A549 (cell line): Measurements from ENCODE around the gene WIZ. TPM values are rescaled to one million over a fixed set of nuclear protein-coding genes. Genes with fewer than 3 reads are reported as not detected.

Source experiments
- ATAC-seq, 2 experiments: fragments of 200-7000 bp in 1 of 2; fragments of >200 bp in 1 of 2; cut with Nextera tagmentation in 1 of 2; cut with Tn5 transposase in 1 of 2; 3 replicates each; pipeline versions ENCODE4 v1.8.0 to v1.9.1; 2018 to 2020; ENCODE audit warnings: mild to moderate bottlenecking in 1 of 2, moderate library complexity in 1 of 2
- CTCF ChIA-PET: fragments of 300-600 bp; sonication (Branson Sonifier 250); formaldehyde crosslinking; extraction: SDS; loops from one replicate; lab custom pipeline; 2021; ENCODE audit warnings: antibody characterized with exemption, inconsistent platforms; lab: Yijun Ruan, JAX
- POLR2A ChIA-PET: fragments of 350-600 bp; formaldehyde crosslinking; extraction: SDS; loops from one replicate; lab custom pipeline; 2021; ENCODE audit warnings: antibody characterized with exemption, inconsistent platforms; lab: Yijun Ruan, JAX
- DNase-seq, 2 experiments: peaks; one replicate each; pipeline versions ENCODE4 v3.0.0 to v3.0.0-alpha.2; 2011 to 2016; ENCODE audit warnings: low read depth in 1 of 2, low spot score in 1 of 2
- FAIRE-seq: peaks from 2 replicates; lab custom pipeline; 2011; peaks lifted over from hg19 to GRCh38; lab: Jason Lieb, UNC
- H3K27ac ChIP-seq, 2 experiments: fragments of >200 bp; sonication (Bioruptor Twin); formaldehyde crosslinking; 3 replicates each; pipeline ENCODE4 v1.5.1; 2016 to 2017
- H3K4me1 ChIP-seq: fragments of >200 bp; sonication (Bioruptor Twin); formaldehyde crosslinking; 3 replicates; pipeline ENCODE4 v1.6.1; 2016
- H3K4me2 ChIP-seq: fragments of >200 bp; sonication (Bioruptor Twin); formaldehyde crosslinking; 3 replicates; pipeline ENCODE4 v1.6.1; 2016
- H3K4me3 ChIP-seq: fragments of >200 bp; sonication (Bioruptor Twin); formaldehyde crosslinking; 3 replicates; pipeline ENCODE4 v1.5.1; 2016
- H3K9me3 ChIP-seq: fragments of >200 bp; sonication (Bioruptor Twin); formaldehyde crosslinking; 3 replicates; pipeline ENCODE4 v1.6.1; 2016
- BHLHE40 ChIP-seq: IDR thresholded peaks from 2 replicates; pipeline ENCODE4 v1.6.1; 2012; ENCODE audit warnings: low read depth, low read length, inconsistent platforms
- CBX2 ChIP-seq: fragments of 200-600 bp; sonication (generic); IDR thresholded peaks from 2 replicates; pipeline ENCODE4 v1.6.1; 2016; ENCODE audit warnings: low read depth, mild to moderate bottlenecking, borderline replicate concordance
- CBX8 ChIP-seq: fragments of 200-600 bp; sonication (generic); IDR thresholded peaks from 2 replicates; pipeline ENCODE4 v1.6.1; 2016
- CEBPB ChIP-seq, 2 experiments: fragments of >200 bp in 1 of 2; sonication (Bioruptor Twin) in 1 of 2; formaldehyde crosslinking in 1 of 2; IDR thresholded peaks; 2 replicates each; pipeline ENCODE4 v1.6.1; 2012 to 2016
- EHF ChIP-seq: fragments of 250-450 bp; sonication (Bioruptor Pico); IDR thresholded peaks from 2 replicates; pipeline ENCODE4 v1.5.0; 2020; ENCODE audit warnings: mild to moderate bottlenecking
- FOSL2 ChIP-seq, 2 experiments: fragments of 450-650 bp in 1 of 2; fragments of >200 bp in 1 of 2; sonication (Bioruptor Twin) in 1 of 2; formaldehyde crosslinking; IDR thresholded peaks; 2 replicates each; pipeline versions ENCODE4 v1.5.0 to v1.6.1; 2016 to 2020; ENCODE audit warnings: mild to moderate bottlenecking in 1 of 2, moderate library complexity in 1 of 2
- GATA3 ChIP-seq: IDR thresholded peaks from 2 replicates; pipeline ENCODE4 v1.6.1; 2012; ENCODE audit warnings: borderline replicate concordance
- HDAC2 ChIP-seq: fragments of 200-600 bp; sonication (generic); IDR thresholded peaks from 2 replicates; pipeline ENCODE4 v1.6.1; 2016
- HOXA7 ChIP-seq: fragments of 250-450 bp; sonication (Bioruptor Pico); IDR thresholded peaks from 2 replicates; pipeline ENCODE4 v1.5.0; 2020; ENCODE audit warnings: mild to moderate bottlenecking, moderate library complexity
- HOXB5 ChIP-seq: fragments of 250-450 bp; sonication (Bioruptor Pico); IDR thresholded peaks from 2 replicates; pipeline ENCODE4 v1.5.0; 2020; ENCODE audit warnings: mild to moderate bottlenecking, moderate library complexity
- JUNB ChIP-seq: fragments of >200 bp; sonication (Bioruptor Twin); formaldehyde crosslinking; IDR thresholded peaks from 2 replicates; pipeline ENCODE4 v1.6.1; 2016
- KDM5A ChIP-seq: fragments of 200-600 bp; sonication (generic); IDR thresholded peaks from 2 replicates; pipeline ENCODE4 v1.6.1; 2016; ENCODE audit warnings: antibody characterized with exemption, mild to moderate bottlenecking
- MAZ ChIP-seq: fragments of 150-350 bp; IDR thresholded peaks from 2 replicates; pipeline ENCODE4 v1.6.1; 2014; ENCODE audit warnings: antibody characterized with exemption, low read depth, low read length, borderline replicate concordance
- MYC ChIP-seq: IDR thresholded peaks from 2 replicates; pipeline ENCODE4 v1.6.1; 2012; ENCODE audit warnings: mild to moderate bottlenecking, inconsistent platforms, low read length, improper control_type of control experiment, borderline replicate concordance
- NFE2L2 ChIP-seq: fragments of 150-350 bp; conservative IDR thresholded peaks from 2 replicates; pipeline ENCODE4 v1.6.1; 2014; ENCODE audit warnings: low read length
- NR3C1 ChIP-seq: fragments of >200 bp; sonication (Bioruptor Twin); formaldehyde crosslinking; IDR thresholded peaks from 3 replicates; pipeline ENCODE4 v1.6.1; 2017
- POLR2AphosphoS2 ChIP-seq: conservative IDR thresholded peaks from 2 replicates; pipeline ENCODE4 v1.6.1; 2012; ENCODE audit warnings: low read length, improper control_type of control experiment, inconsistent platforms
- RAD21 ChIP-seq, 2 experiments: fragments of >200 bp in 1 of 2; sonication (Bioruptor Twin) in 1 of 2; formaldehyde crosslinking in 1 of 2; IDR thresholded peaks in 1 of 2; conservative IDR thresholded peaks in 1 of 2; 2 replicates in 1 of 2; 3 replicates in 1 of 2; pipeline ENCODE4 v1.6.1; 2012 to 2018; ENCODE audit warnings: inconsistent platforms in 1 of 2
- RARB ChIP-seq: fragments of 250-450 bp; sonication (Bioruptor Pico); IDR thresholded peaks from 2 replicates; pipeline ENCODE4 v1.8.0; 2021; ENCODE audit warnings: mild to moderate bottlenecking, moderate library complexity
- RNF2 ChIP-seq: fragments of 200-600 bp; sonication (generic); IDR thresholded peaks from 2 replicates; pipeline ENCODE4 v1.6.1; 2016; ENCODE audit warnings: low read depth, mild to moderate bottlenecking, antibody characterized with exemption, moderate library complexity, borderline replicate concordance
- TP53 ChIP-seq: fragments of 250-450 bp; sonication (Bioruptor Pico); IDR thresholded peaks from 2 replicates; pipeline ENCODE4 v1.5.0; 2021; ENCODE audit warnings: mild to moderate bottlenecking, moderate library complexity
- ZC3H11A ChIP-seq: fragments of 450-650 bp; IDR thresholded peaks from 2 replicates; pipeline ENCODE4 v1.6.1; 2014; ENCODE audit warnings: antibody characterized with exemption, mild to moderate bottlenecking
- ZFP36 ChIP-seq: fragments of 450-650 bp; IDR thresholded peaks from 2 replicates; pipeline ENCODE4 v1.6.1; 2014; ENCODE audit warnings: borderline replicate concordance; ENCODE audit not compliant: partially characterized antibody
- ZSCAN20 ChIP-seq: fragments of 250-450 bp; sonication (Bioruptor Pico); IDR thresholded peaks from 2 replicates; pipeline ENCODE4 v1.8.0; 2022; ENCODE audit warnings: mild to moderate bottlenecking, moderate library complexity
- WGBS: methylation state at CpG from one replicate; pipeline ENCODE4 v1.1.6; 2017; ENCODE audit errors: missing lambda C conversion rate; 5-methylcytosine and 5-hydroxymethylcytosine counted together
- polyA plus RNA-seq, 4 experiments: library from polyadenylated mRNA; depleted of rRNA in 3 of 4; stranded (reverse); fragments of >200 nt; fragmentation: RNase III in 1 of 4; extraction: RNeasy Plus Mini Kit Qiagen cat#74134 plus additional on column Dnase treatment in 1 of 4; gene quantifications; 2 replicates in 3 of 4; 3 replicates in 1 of 4; pipeline ENCODE4 v1.2.3, GENCODE V29; 2011 to 2017
- TF ChIP-seq, protein P1 (sequence below): IDR thresholded peaks from 2 replicates; pipeline ENCODE4 v1.6.1; 2012; ENCODE audit warnings: low read depth, borderline replicate concordance
- TF ChIP-seq, protein P2 (sequence below): IDR thresholded peaks from 2 replicates; pipeline ENCODE4 v1.6.1; 2012
- TF ChIP-seq, protein P3 (sequence below): IDR thresholded peaks from 2 replicates; pipeline ENCODE4 v1.6.1; 2012
- TF ChIP-seq, protein P4 (sequence below): fragments of >200 bp; sonication (Bioruptor Twin); formaldehyde crosslinking; IDR thresholded peaks from 3 replicates; pipeline ENCODE4 v1.5.1; 2016

WIZ gene
- polyA plus RNA-seq, 2 of the 4 experiments (the other 2 are of a cell fraction) = 3.7 to 15.1 TPM

DNA sequence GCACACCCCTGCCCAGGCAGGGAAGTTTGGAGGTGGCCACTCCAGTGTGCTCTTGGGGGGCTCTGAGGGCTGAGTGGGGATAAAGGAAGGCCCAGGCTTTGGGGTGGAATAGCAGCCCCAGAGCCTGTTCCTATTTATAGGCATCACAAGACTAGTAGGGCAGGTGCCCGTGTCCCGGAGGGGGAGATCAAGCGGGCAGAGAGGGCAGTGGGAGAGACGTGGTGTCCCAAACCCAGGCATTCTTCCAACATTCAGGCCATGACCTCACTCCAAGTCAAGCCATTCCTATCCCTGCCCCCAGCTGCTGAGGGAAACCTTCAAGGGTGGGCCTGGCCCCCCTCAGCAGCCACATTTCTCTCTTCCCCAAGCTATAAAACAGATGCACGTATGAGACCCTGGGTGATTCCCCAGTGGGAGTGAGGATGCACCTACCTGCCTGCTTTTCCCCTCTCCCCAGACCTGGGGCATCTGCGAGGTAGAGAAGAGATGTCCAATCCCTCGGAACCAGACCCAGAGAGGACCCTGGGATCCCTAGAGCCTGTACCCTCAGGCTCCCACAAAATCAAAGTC, 3.9 kb downstream of the WIZ start:
- H3K4me2 ChIP-seq = no peak overlapping the region
- CTCF ChIA-PET = no interaction called here
- ATAC-seq = no peak
- POLR2A ChIA-PET = no interaction called here
- H3K27ac ChIP-seq = no peak overlapping the region
- FAIRE-seq = no peak
- no peak for DNase-seq
- 73% methylated on average over 7 of the region's 7 CpGs for WGBS
- no peak for TF ChIP-seq GATA3
- TF ChIP-seq CEBPB (IDR thresholded peaks at IDR 0.05) = no peak
- TF ChIP-seq ZC3H11A = no peak
- TF ChIP-seq, protein P1, sequence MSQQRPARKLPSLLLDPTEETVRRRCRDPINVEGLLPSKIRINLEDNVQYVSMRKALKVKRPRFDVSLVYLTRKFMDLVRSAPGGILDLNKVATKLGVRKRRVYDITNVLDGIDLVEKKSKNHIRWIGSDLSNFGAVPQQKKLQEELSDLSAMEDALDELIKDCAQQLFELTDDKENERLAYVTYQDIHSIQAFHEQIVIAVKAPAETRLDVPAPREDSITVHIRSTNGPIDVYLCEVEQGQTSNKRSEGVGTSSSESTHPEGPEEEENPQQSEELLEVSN = no peak
- no peak for TF ChIP-seq NFE2L2
- TF ChIP-seq TP53 = no peak
- TF ChIP-seq FOSL2 (IDR thresholded peaks at IDR 0.05) = no peak
- no peak for TF ChIP-seq FOSL2 (CRISPR knock-in tag; IDR thresholded peaks at IDR 0.05)
- TF ChIP-seq RNF2 = no peak
- TF ChIP-seq, all 56 proteins: peak for 0
- Histone ChIP-seq H3K9me3 (no peaks in the 10 kb centered on the region), H3K4me3 (no peak overlapping the region), H3K4me1 (0 out of 3 replicates have a peak, but pooled peaks cover 8% of the 10 kb centered on the region)

DNA sequence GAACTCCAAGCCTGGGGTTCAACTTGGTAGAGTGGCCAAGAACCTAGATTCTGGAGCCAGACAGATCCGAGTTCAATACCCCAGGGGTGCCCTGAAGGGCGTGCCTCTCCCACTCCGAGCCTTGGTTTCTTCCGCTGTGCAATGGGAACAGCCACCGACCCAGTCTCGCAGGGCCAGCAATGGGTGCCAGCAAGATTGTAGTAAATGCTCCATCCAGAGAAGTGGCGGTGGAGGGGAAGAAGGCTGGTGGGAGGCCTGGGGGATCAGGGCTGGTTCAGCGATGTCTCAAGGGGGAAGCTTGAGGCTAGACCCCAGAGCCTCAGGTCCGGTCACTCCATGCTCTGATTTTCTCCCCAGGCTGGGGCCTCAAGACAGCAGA, 4.5 kb downstream of the WIZ start:
- no peak for FAIRE-seq
- POLR2A ChIA-PET = no interaction called here
- CTCF ChIA-PET = no interaction called here
- Histone ChIP-seq H3K4me3 (no peak overlapping the region), H3K27ac (no peak overlapping the region), H3K4me2 (no peak overlapping the region), H3K4me1 (0 out of 3 replicates have a peak, but pooled peaks cover 8% of the 10 kb centered on the region), H3K9me3 (no peaks in the 10 kb centered on the region)
- WGBS = 100% methylated on average over 2 of the region's 9 CpGs
- no peak for ATAC-seq
- TF ChIP-seq KDM5A (no peak), HOXB5 (CRISPR knock-in tag) (no peak), CBX8 (no peak), ZFP36 (no peak), HDAC2 (no peak), MAZ (no peak)
- TF ChIP-seq, protein P2, sequence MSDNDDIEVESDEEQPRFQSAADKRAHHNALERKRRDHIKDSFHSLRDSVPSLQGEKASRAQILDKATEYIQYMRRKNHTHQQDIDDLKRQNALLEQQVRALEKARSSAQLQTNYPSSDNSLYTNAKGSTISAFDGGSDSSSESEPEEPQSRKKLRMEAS = no peak
- TF ChIP-seq, protein P1 = no peak
- DNase-seq = no peak

DNA sequence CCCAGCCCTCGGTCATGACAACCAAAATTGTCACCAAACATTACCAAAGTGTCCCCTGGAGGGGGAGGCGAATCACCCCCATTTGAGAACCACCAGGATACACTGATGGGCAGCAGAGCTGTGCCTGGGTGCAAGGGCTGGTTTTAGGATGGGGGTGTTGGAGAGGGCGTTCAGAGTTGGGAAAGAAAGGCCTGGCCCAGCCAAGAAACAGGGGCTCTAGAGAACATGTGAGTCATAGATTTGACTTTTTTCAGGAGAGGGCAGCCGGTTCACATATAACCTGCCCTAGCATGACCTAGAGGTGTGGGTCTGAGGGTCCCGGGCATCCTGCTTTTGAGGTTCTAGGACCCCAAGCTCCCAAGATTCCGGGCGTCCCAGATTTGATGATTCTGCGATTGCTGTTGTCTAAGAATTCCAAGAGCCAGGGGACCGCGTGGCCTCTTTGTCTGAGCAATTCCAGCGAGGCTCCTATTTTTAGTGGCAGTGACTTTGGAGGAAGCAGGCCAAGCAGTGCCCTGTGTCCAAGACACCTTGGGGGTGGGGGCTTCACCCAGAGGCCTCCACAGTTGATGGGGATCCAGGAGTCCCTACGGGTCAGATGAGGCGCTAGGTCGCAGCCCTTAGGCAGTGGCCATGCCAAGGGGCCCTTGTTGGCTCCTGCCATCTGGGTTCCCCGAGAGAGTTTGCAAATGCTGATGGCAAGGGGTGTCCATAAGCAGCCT, 5.1 kb downstream of the WIZ start:
- ATAC-seq = no peak
- no peak for DNase-seq
- Histone ChIP-seq H3K9me3 (no peaks in the 10 kb centered on the region), H3K4me2 (no peak overlapping the region), H3K4me1 (0 out of 3 replicates have a peak, but pooled peaks cover 8% of the 10 kb centered on the region), H3K4me3 (no peak overlapping the region), H3K27ac (no peak overlapping the region)
- no peak for TF ChIP-seq MYC
- TF ChIP-seq EHF (CRISPR knock-in tag) = no peak
- no peak for TF ChIP-seq HOXA7
- TF ChIP-seq JUNB = no peak
- no peak for TF ChIP-seq BHLHE40
- no peak for TF ChIP-seq ZC3H11A
- no peak for TF ChIP-seq RARB
- TF ChIP-seq POLR2AphosphoS2 = no peak
- TF ChIP-seq, protein P3, sequence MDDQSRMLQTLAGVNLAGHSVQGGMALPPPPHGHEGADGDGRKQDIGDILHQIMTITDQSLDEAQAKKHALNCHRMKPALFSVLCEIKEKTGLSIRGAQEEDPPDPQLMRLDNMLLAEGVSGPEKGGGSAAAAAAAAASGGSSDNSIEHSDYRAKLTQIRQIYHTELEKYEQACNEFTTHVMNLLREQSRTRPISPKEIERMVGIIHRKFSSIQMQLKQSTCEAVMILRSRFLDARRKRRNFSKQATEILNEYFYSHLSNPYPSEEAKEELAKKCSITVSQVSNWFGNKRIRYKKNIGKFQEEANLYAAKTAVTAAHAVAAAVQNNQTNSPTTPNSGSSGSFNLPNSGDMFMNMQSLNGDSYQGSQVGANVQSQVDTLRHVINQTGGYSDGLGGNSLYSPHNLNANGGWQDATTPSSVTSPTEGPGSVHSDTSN = no peak
- TF ChIP-seq, protein P4, sequence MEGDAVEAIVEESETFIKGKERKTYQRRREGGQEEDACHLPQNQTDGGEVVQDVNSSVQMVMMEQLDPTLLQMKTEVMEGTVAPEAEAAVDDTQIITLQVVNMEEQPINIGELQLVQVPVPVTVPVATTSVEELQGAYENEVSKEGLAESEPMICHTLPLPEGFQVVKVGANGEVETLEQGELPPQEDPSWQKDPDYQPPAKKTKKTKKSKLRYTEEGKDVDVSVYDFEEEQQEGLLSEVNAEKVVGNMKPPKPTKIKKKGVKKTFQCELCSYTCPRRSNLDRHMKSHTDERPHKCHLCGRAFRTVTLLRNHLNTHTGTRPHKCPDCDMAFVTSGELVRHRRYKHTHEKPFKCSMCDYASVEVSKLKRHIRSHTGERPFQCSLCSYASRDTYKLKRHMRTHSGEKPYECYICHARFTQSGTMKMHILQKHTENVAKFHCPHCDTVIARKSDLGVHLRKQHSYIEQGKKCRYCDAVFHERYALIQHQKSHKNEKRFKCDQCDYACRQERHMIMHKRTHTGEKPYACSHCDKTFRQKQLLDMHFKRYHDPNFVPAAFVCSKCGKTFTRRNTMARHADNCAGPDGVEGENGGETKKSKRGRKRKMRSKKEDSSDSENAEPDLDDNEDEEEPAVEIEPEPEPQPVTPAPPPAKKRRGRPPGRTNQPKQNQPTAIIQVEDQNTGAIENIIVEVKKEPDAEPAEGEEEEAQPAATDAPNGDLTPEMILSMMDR = no peak
- TF ChIP-seq RAD21 (conservative IDR thresholded peaks at IDR 0.05 in 1 of 2, IDR thresholded peaks at IDR 0.05 in 1 of 2) = no peak
- no peak for TF ChIP-seq GATA3
- TF ChIP-seq FOSL2 (IDR thresholded peaks at IDR 0.05) = no peak
- TF ChIP-seq FOSL2 (CRISPR knock-in tag; IDR thresholded peaks at IDR 0.05) = no peak
- no peak for TF ChIP-seq CBX2
- TF ChIP-seq ZSCAN20 (CRISPR knock-in tag) = no peak
- no peak for TF ChIP-seq NR3C1
- TF ChIP-seq, protein P1 = no peak
- FAIRE-seq = no peak
- ChIA-PET POLR2A (no interaction called here), CTCF (no interaction called here)
- 74% methylated on average over 9 of the region's 15 CpGs for WGBS
